HG03025 (cell line): Measurements from ENCODE around the gene FIG4.
"Not testable (repeated sequence)": the region's sequence is repeated elsewhere in the genome, so short reads cannot be mapped to it uniquely, and the experiment has no call there.

Experiments used
- ATAC-seq: cut with Tn5 transposase; IDR thresholded peaks from one replicate; pipeline ENCODE4 v1.9.1; 2021; ENCODE audit warnings: mild to moderate bottlenecking, moderate library complexity; ENCODE audit not compliant: unreplicated experiment, low FRiP score

The FIG4 gene

DNA sequence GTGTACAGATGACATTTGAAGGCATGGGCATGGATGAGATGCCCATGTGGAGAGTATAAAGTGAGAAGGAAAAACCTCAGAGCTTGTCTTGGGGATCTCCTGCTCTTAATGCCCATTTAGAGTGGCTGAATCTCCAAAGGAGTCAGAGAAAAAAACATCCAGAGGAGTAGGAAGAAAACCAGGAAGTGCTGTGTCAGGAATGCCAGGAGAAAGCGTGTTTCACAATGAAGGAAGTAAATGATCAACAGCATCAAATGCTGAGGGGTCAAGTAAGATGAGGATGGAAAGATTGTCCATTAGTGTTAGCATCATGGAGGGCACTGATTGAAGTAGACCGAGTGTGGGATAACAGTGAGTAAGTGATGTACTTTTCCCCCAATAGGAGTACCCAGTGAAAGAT, 56.1 kb downstream of the FIG4 start:
- no peak for ATAC-seq

DNA sequence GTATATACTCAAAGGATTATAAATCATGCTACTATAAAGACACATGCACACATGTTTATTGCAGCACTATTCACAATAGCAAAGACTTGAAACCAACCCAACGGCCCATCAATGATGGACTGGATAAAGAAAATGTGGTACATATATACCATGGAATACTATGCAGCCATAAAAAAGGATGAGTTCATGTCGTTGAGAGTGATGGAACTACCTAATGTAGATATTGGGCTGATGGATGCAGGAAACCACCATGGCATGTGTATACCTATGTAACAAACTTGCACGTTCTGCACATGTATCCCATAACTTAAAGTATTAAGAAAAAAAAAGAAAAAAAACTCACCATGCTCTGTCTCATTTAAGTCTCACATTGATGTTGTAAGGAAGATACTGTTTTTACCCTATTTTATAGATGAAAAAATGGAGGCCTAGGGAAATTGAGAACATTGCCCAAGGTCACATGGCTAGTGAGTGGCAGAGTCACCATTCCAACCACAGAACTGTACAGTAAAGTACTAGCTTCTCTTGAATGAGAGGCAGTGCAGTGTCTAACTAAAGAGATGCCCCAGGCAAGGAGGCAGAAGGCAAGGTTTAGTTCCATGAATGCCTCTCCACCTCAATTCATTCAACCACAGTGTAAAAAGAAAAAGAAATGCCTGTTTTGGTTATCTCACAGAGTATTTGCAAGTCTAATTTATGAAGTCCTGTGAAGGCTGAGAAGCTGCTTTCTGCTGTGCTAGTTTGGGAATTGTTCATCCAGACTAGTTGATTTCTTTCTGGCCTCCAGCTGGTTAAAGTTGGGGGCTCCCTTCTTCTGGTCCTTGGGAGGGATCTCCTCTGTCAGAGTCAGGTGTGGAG, 68.2 kb downstream of the FIG4 start:
- no peak for ATAC-seq

DNA sequence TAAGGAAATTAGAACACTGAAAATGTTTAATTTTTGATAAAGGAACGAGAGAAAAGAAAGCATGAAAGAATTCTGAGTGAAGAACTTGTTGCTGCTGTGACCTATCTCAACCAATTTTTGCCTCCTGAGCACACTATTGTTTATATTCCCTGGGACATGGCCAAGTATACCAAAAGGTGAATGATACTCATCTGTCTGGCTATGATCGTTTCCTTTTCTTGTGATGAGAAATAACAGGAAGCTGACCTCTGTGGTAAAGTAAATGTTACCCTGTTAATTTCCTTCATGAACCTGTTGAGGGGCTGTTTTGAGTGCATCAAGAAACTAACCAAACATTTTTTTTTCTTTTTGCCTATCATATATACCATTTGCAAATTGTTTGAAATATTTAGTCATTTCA, 69.1 kb downstream of the FIG4 start:
- no peak for ATAC-seq

DNA sequence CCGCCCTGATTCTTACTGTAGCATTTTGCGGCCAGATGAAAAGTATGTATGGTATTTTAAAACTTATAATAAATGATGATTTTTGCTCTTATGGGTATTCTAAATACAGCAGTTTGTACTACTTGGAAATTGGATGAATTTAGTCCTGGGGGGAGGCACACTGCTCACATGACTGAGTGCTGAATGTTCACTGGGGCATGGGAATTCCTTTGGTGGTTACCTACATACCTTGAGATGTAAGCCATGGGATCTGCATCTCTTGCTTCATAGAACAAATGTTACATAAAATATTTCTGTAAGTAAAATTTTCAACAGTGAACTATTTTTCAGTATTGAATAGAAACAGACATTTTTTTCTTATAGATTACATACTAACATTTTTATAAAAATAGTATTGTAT, 71.1 kb downstream of the FIG4 start:
- no peak for ATAC-seq

DNA sequence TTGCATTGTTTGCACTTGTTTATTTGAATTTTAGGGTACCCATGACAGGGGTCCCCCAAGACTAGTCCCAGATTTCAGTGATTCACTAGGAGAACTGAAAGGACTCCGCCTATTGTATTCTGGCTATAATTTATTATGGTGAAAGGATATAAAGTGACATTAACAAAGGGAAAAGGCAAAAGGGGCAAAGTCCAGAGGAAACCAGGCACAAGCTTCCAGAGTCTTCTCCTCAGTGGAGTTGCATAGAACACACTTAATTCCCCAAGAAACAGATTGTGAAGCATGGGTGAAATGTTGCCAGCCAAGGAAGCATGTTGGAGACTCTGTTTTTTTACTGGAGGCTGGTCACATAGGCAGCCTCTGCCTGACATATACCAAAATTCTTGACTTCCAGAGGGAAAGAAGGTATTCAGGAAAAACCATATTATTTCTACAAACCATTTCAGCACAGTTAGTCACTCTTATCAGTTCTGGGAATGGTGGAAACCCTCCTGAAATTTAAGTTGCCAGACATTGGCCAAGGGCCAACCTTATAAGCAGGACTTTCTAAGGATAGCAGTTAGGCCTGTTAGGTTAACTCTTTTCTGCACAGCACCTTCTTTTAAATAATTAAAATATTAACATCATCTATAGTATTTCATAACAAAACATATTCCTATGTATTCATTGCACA, 71.8 kb downstream of the FIG4 start:
- ATAC-seq = no peak

DNA sequence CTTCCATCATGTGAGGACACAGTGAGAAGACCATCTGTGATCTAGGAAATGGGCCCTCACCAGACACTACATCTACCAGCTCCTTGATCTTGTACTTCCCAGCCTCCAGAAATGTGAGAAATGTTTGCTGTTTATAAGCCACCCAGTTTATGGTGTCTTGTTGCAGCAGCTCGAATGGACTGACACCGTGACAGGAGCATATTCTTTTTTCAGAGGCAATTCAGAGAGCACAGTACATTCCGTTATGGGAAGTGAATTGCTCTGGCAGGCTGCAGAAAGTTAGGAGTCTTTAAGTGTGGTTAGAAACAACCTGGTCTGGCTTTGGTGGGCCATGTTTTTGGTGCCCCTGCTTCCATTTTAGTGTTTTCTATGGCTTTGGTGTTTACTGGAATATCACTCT, 75.1 kb downstream of the FIG4 start:
- ATAC-seq = no peak

DNA sequence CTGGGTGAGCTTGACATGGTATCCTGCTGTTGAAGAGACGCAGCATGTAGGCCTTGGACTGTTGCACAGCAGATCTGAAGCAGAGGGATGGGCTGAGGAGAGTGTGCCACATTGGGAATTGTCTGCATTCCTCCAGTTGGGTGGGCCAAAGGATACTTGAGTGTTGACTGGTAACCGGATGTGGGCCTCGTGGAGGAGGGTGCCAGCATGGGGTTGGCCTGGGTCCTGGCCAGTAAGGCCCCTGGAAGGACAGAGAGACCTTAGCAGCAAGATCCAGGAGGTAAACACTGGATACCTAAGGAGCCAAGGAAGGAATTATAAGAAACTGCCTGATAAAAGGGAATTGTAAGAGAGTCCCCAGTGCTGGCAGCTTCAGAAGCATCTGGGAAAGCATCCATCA, 76.9 kb downstream of the FIG4 start:
- ATAC-seq = no peak

DNA sequence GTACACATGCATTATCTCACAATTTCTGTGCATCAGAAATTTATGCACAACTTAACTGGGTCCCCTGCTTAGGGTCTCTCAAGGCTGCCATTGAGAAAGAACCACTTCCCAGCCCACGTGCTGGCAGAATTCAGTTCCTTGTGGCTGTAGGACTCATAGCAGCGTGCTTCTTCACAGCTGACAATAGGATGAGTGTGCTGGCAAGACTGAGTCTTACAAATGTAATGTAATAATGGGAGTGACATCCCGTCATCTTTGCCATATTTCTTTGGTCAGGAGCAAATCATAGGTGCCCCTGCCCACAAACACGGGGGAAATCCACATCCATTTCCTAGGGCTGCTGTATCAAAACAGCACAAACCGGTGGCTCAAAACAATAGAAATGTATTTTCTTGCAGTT, 77.4 kb downstream of the FIG4 start:
- ATAC-seq = no peak

DNA sequence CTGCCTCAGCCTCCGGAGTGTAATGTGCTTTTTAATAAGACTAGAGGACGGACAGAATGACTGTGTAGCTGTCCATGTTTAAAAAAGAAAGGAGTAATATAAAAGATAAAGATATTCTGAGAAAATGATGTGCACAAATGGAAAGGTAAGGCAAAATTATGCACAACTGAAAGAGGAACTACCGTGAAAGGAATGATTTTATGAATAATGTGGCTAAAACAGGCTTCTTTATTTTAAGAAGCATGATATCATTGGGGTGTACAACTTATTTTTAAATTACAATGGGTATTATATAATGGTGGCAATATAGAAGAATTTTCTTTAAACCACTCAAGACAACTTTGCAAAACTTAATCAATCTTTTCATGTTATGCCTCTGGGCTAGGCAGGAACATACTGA, 78.1 kb downstream of the FIG4 start:
- no peak for ATAC-seq

DNA sequence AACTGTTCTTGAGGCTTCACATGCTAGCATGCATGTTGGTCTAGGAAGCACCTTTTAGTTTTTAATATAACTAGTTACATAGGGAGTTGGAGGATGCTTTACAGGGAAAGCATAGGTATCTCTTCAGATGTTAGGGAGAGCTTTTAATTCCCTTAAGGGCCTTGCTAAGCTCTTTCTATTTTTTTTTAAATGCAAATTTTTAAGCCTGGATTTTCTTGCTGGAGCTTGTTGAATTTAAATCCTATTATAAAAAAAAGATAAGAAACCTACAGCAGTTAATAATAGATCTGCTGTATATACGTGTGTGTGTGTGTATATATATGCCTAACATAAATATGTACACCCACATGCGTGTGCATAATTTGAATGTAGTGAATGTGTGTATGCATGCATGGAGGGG, 79.0 kb downstream of the FIG4 start:
- no peak for ATAC-seq

DNA sequence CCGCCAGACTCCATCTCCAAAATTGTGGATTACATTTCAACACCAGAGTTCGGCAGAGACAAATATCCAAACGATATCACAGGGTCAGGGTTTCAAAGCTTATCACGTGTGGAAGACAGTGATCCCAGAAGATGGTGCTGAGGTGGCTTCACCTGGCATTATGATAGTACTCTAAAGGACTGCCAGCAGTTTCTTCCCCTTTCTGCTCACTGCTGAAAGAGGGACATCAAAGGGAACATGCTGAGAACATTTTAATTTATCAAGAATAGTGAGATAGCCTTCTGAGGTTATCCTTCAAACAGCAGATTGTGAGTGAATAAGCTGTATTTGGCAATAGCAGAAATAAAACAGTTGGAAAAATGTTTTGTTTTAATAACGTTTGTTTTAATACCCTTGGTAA, 79.7 kb downstream of the FIG4 start:
- no peak for ATAC-seq

DNA sequence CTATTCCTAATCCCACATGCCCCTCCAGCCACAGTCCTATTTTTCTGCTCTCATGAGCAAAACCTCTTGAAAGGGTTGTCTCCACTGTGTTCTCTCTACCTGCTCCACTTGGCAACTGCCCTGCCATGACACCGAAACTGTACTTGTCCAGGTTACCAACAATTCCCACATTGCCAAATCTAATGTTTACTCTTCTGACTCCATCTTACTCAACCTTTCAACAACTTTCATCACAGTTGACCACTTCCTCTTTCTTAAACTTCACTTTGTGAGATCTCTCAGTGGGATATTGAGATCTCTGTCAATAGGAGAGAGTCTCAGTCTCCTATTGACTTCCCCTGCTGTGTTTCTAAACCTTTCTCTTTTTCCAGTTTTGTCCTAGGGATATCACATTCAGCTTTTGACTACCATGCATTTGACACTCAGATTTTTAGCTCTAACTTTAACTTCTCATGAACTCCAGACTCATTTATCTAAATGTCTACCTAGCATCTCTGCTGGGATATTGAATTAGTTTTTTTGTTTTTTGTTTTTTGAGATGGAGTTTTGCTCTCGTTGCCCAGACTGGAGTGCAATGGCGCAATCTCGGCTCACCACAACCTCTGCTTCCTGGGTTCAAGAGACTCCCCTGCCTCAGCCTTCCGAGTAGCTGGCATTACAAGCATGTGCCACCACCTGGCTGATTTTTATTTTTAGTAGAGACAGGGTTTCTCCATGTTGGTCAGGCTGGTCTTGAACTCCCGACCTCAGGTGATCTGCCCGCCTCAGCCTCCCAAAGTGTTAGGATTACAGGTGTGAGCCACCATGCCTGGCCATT, 81.1 kb downstream of the FIG4 start:
- not testable (repeated sequence) for ATAC-seq

DNA sequence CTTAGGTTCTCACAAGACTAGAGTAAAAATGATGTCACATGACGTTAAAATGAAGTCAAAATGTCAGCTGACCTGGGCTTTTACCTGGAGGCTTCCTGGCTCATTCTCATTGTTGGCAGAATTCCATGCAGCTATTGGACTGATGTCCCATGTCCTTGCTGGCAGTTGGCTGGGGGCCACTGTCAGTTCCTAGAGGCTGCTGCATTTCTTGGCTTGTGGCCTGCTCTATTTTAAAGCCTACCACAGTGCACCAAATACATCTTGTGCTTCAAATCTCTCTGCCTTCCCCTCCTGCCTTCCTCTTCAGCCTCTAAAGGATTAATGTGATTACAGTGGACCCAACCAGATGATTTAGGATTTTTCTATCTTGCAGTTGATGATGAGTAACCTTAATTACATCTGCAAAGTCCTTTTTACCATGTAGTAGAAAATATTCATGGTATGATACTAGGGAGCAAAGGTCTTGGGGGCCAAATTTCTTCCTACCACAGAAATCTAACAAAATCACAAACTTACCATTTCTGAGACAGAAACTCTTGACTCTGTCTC, 81.9 kb downstream of the FIG4 start:
- no peak for ATAC-seq

DNA sequence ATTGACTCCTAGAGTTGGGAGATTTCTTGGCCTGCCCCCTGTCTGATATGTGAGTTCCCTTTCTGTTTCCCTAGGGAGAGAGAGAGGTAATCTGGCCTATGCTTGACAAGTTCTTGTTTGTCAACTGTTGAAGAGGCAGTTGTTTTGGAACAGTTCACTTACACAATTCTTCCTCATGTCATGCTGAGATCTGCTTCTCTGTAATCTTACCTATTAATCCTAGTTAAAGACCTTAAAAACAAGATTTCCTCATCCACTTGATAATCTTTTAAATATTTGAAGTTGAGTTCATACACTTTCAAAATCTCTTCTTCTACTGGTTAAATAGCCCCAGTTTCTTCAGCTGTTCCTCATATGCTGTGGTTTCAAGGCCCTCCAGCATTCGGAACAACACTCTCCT, 89.9 kb downstream of the FIG4 start:
- no peak for ATAC-seq

DNA sequence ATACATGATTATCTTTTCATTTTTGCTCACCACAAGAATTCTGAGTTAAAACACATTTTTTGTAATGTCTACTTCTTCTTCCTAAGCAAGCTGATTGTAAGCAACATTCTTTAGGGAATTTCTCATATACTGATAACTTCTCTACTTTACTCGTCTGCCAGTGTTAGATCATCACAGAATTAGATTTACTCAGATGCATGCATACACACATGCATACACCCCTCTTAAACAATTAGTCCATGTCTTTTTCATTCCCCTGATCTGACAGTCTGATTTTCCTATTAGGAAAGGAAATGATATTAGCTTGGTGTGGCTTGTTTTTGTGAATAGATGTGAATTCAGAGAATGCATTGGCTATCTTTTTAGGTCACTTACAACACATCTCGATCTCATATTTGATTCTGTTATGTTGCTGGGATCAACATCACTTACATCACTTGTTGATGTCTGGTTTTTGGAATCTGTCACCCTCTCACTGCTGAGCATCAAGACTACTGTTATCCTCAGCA, 91.4 kb downstream of the FIG4 start:
- ATAC-seq = no peak

DNA sequence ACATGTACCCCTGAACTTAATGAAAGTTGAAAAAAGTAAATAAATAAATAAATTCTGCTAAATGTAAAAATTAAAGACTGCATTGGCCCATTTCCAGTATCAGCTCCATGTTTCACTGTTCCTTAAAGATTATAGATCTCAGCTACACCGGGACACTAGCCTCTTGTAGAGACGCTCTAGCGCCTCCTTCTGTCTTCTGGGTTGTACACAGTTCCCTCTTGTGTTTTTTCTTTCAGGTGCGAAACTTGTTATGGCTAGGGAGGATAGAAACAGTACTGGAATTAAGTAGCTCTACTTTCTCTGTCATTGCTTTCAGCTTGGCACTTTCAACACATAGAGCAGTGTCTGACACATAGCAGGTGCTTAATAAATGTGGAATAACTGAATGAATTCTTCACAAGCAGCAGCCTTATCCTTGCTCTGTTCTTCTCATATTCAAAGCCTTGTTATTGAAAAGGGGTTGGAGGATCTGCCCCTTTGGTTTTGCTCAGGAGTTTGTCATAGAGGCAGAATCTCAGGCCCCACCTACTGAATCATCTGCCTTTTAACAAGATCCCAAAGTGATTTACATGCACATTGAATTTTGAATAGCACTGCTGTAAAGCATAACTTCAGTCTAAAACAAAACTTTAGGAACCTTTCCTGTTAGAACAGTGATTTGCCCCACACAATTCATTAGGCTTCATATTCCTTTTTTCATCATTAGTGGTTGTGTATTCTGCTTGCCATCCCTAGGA, 92.3 kb downstream of the FIG4 start:
- no peak for ATAC-seq

DNA sequence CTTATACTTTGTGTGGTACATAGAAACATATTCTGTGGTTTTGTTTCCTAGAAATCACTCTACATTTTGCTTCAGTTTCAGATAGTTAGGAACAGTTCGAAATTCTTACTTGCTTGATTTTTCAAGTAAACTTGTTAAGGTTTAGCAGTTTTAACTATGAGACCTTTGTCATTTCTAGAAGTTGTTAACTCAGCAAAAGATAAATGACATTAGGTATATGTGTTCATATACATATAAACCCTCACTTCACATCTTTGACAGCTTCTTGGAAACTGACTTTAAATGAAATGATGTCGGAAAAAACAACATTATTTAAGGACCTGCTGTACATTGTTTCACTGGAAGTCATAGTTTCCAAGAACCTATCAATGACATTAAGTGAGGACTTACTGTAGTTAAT, 96.2 kb downstream of the FIG4 start:
- ATAC-seq = no peak

DNA sequence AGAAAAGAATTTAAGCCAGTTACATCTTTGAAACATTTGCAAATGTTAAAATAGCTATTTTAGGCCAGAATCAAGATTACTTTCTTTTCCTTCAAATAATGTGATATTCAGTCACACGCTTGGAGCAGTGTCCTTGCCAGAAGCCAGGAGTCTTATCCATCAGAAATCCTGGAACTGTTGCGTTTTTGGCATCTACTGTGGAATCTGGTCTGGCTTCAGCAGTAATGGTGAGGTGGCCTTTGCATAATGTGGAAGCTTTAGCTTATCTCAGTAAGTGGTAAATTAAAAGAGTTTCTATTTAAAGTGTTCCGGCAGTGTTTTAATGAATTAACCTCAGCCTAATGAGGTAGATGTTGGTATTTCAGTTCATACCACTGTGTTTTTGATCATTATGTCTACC, 97.6 kb downstream of the FIG4 start:
- no peak for ATAC-seq

DNA sequence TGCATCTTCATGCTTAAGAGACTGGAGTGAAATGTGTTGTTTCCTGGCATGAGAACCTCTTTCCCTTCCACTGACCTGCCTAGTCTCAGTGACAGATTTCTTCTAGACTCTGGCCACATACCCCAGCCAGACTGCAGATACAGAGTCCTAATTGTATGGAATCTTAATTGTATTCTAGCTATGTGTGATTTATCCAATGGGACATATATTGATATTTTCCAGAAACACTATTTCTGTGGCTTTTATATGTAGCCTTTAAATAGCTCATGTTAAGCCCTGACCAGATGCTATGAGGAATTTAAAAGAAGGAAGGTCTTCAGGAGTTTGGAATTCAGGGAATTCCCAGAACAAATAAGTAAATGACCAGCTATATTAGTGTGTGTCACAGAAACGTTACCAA, 99.0 kb downstream of the FIG4 start:
- no peak for ATAC-seq

DNA sequence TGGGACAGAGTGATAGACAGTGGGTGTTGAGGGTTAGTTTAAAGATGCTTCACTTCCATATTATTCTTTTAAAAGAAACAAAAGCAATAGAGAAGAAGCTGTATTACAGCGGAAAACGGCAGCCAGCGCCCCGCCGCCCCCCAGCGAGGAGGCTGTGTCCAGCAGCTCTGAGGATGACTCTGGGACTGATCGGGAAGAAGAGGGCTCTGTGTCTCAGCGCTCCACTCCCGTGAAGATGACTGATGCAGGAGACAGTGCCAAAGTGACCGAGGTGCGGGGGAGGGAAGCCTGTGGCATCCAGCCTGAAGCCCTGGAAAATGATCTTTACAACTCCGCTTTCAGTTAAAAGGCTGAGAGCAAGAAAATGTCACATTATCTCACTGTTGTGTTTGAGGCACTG, 100.2 kb downstream of the FIG4 start:
- no peak for ATAC-seq
